HepG2 (cell line): ENCODE data around the gene SELPLG. TPM values are rescaled to one million over a fixed set of nuclear protein-coding genes. Genes with fewer than 3 reads are reported as not detected.
A peak's percentile ranks its signal among the peaks of the same experiment; 100 is the strongest.
"Not testable (repeated sequence)": the region's sequence is repeated elsewhere in the genome, so short reads cannot be mapped to it uniquely, and the experiment has no call there.

ENCODE experiments used
- ATAC-seq: fragments of 200-7000 bp; cut with Tn5 transposase; 3 replicates; pipeline ENCODE4 v1.9.1; 2020; ENCODE audit warnings: mild to moderate bottlenecking, moderate library complexity
- BruUV-seq: library from RNA; stranded (reverse); fragments of 400-500 nt; replicated peaks from 2 replicates; lab custom pipeline; 2021; lab: Mats Ljungman, UMichigan
- CTCF ChIA-PET: fragments of 300-600 bp; formaldehyde crosslinking; extraction: SDS; loops from one replicate; lab custom pipeline; 2021; ENCODE audit warnings: low total read pairs, inconsistent platforms, low intra/inter-chr PET ratio; lab: Yijun Ruan, JAX
- POLR2A ChIA-PET: fragments of 350-600 bp; sonication (Branson Sonifier 250); formaldehyde crosslinking; loops from one replicate; lab custom pipeline; 2020; ENCODE audit warnings: antibody characterized with exemption, inconsistent platforms; lab: Yijun Ruan, JAX
- DNase-seq: peaks from one replicate; pipeline ENCODE4 v3.0.0-alpha.2; 2015; ENCODE audit warnings: low spot score
- FAIRE-seq: peaks from 3 replicates; lab custom pipeline; 2011; peaks lifted over from hg19 to GRCh38; lab: Jason Lieb, UNC
- H2AFZ ChIP-seq: one replicate; pipeline ENCODE4 v1.6.1; 2011; ENCODE audit warnings: low read length, inconsistent platforms
- H3K27ac ChIP-seq: fragments of 300-600 bp; 3 replicates; pipeline ENCODE4 v1.8.0; 2011; ENCODE audit warnings: mixed run types, mild to moderate bottlenecking, mixed read lengths, low read length, inconsistent platforms; ENCODE audit not compliant: insufficient read depth; ENCODE audit errors: extremely low read length
- H3K27me3 ChIP-seq, 2 experiments: fragments of 200-600 bp in 1 of 2; 2 replicates in 1 of 2; 3 replicates in 1 of 2; pipeline versions ENCODE4 v1.6.0 to v1.8.0; 2011; ENCODE audit warnings: low read length in 2 of 2, mild to moderate bottlenecking in 2 of 2, moderate library complexity in 2 of 2, inconsistent platforms in 1 of 2; ENCODE audit not compliant: insufficient read depth in 2 of 2, control insufficient read depth in 1 of 2
- H3K36me3 ChIP-seq, 2 experiments: fragments of 200-600 bp in 1 of 2; replicated peaks in 1 of 2; 2 replicates in 1 of 2; 3 replicates in 1 of 2; pipeline versions ENCODE4 v1.5.1 to v1.8.0; 2011; ENCODE audit warnings: low read length in 2 of 2, inconsistent platforms in 1 of 2; ENCODE audit not compliant: insufficient read depth in 2 of 2, control insufficient read depth in 1 of 2
- H3K4me1 ChIP-seq: 2 replicates; pipeline ENCODE4 v1.5.1; 2012; ENCODE audit warnings: low read length, inconsistent platforms; ENCODE audit not compliant: insufficient read depth
- H3K4me2 ChIP-seq: 2 replicates; pipeline ENCODE4 v1.6.0; 2011; ENCODE audit warnings: low read depth, low read length, inconsistent platforms
- H3K4me3 ChIP-seq, 3 experiments: fragments of 200-600 bp in 1 of 3; sonication (generic), shearing (Covaris generic) in 1 of 3; replicated peaks in 1 of 3; 2 replicates each; pipeline ENCODE4 v1.5.1; 2011 to 2016; ENCODE audit warnings: low read length in 3 of 3, inconsistent platforms in 2 of 3, low read depth in 2 of 3, mild to moderate bottlenecking in 2 of 3, control low read depth in 1 of 3, mixed read lengths in 1 of 3; ENCODE audit not compliant: insufficient read depth in 1 of 3
- H3K79me2 ChIP-seq: one replicate; pipeline ENCODE4 v1.6.1; 2011; ENCODE audit warnings: low read length, inconsistent platforms; ENCODE audit not compliant: insufficient read depth
- H3K9ac ChIP-seq: 2 replicates; pipeline ENCODE4 v1.6.0; 2011; ENCODE audit warnings: mild to moderate bottlenecking, low read depth, low read length, inconsistent platforms; ENCODE audit not compliant: insufficient read depth
- H3K9me3 ChIP-seq: 2 replicates; pipeline ENCODE4 v1.5.1; 2012; ENCODE audit warnings: mild to moderate bottlenecking, low read length
- H4K20me1 ChIP-seq: 2 replicates; pipeline ENCODE4 v1.6.0; 2011; ENCODE audit warnings: inconsistent platforms, mild to moderate bottlenecking, low read length, moderate library complexity; ENCODE audit not compliant: insufficient read depth
- ATF7-NPFF ChIP-seq: sonication (generic); formaldehyde crosslinking; IDR thresholded peaks from 2 replicates; pipeline ENCODE4 v1.8.1; 2023; ENCODE audit warnings: mild to moderate bottlenecking, low read depth, missing genetic modification reagents, moderate library complexity
- FOXP4 ChIP-seq: sonication (generic); formaldehyde crosslinking; IDR thresholded peaks from 2 replicates; pipeline ENCODE4 v1.4.0; 2020; ENCODE audit warnings: missing genetic modification reagents
- GATAD2A ChIP-seq: IDR thresholded peaks from 2 replicates; pipeline ENCODE4 v1.6.1; 2016
- MNT ChIP-seq: fragments of 450-650 bp; IDR thresholded peaks from 2 replicates; pipeline ENCODE4 v1.6.1; 2016
- RBAK ChIP-seq: sonication (generic); formaldehyde crosslinking; IDR thresholded peaks from 2 replicates; pipeline ENCODE4 v1.5.1; 2020; ENCODE audit warnings: mild to moderate bottlenecking, missing genetic modification reagents
- ZNF331 ChIP-seq: sonication (generic); formaldehyde crosslinking; IDR thresholded peaks from 2 replicates; pipeline ENCODE4 v1.4.0; 2020; ENCODE audit warnings: missing genetic modification reagents
- ZNF576 ChIP-seq: sonication (generic); formaldehyde crosslinking; IDR thresholded peaks from 2 replicates; pipeline ENCODE4 v1.4.0; 2020; ENCODE audit warnings: mild to moderate bottlenecking, missing genetic modification reagents
- ZNF704 ChIP-seq: sonication (generic); formaldehyde crosslinking; IDR thresholded peaks from 2 replicates; pipeline ENCODE4 v1.8.1; 2023; ENCODE audit warnings: mild to moderate bottlenecking, inconsistent platforms, moderate library complexity, missing genetic modification reagents, borderline replicate concordance
- WGBS: methylation state at CpG from one replicate; pipeline ENCODE4 v1.1.6; 2017; ENCODE audit warnings: low lambda C conversion rate; 5-methylcytosine and 5-hydroxymethylcytosine counted together
- in situ Hi-C: cut with HindIII; loops from 2 replicates; pipeline ENCODE4 v1.10.0; 2017; ENCODE audit warnings: low pct_unique_long_range_greater_than_20kb; ENCODE audit not compliant: extremely low pct_ligation_motif_present
- intact Hi-C: fragments of 100-400 bp; cut with micrococcal nuclease; formaldehyde crosslinking; loops from one replicate; pipeline ENCODE4 v1.10.0; 2022; ENCODE audit not compliant: unreplicated experiment
- polyA plus RNA-seq, 8 experiments: library from polyadenylated mRNA; depleted of rRNA in 3 of 8; stranded (reverse) in 7 of 8; unstranded in 1 of 8; fragments of >200 nt; fragmentation: Illumina TruSeq in 4 of 8; extraction: Trizol in 4 of 8; gene quantifications; 2 replicates each; pipeline versions ENCODE4 v1.2.1 to v1.2.3, GENCODE V29; 2011 to 2016; ENCODE audit warnings: low read depth in 4 of 8, missing spikeins in 1 of 8, mixed read lengths in 1 of 8; ENCODE audit not compliant: insufficient read depth in 1 of 8
- total RNA-seq, 5 experiments: library from RNA; depleted of rRNA; stranded (reverse); fragments of >200 nt; fragmentation: Illumina TruSeq; extraction: Trizol; gene quantifications; 2 replicates each; pipeline ENCODE4 v1.2.3, GENCODE V29; 2016; ENCODE audit warnings: low read depth in 1 of 5

Gene SELPLG
- total and polyA plus RNA-seq, 2 of the 13 experiments (the other 11 are each of a cell fraction or from before 2014, with no cell fraction given) = 0.12 TPM; not detected in 1

- Histone ChIP-seq H3K79me2 (no peaks in the 10 kb centered on the region), H3K9me3 (no peaks in the 10 kb centered on the region), H3K36me3 (no peaks in the 10 kb centered on the region), H3K9ac (no peak overlapping the region), H3K4me2 (no peak overlapping the region), H4K20me1 (no peaks in the 10 kb centered on the region), H3K4me3 (no peak overlapping the region), H2AFZ (no peak overlapping the region), H3K27me3 (peaks cover 9 to 40% of the 10 kb centered on the region in 2 experiments), H3K27ac (no peak overlapping the region), H3K4me1 (0 out of 2 replicates have a peak, but pooled peaks cover 8% of the 10 kb centered on the region)
- ATAC-seq (peak; percentile 16; the same call in 1 of the 3 replicates), DNase-seq (no peak), FAIRE-seq (no peak)
- POLR2A ChIA-PET = no interaction called here
- 20% methylated on average over 7 of the region's 22 CpGs for WGBS
- CTCF ChIA-PET = no interaction called here
- in situ Hi-C loops = no loop called here
- no TSS peak for BruUV-seq
- intact Hi-C loops = no loop called here
- TF ChIP-seq GATAD2A (CRISPR knock-in tag) (no peak), ATF7-NPFF (CRISPR knock-in tag) (no peak), ZNF576 (CRISPR knock-in tag) (no peak), ZNF331 (CRISPR knock-in tag) (no peak), ZNF704 (no peak), FOXP4 (CRISPR knock-in tag) (no peak), MNT (no peak), RBAK (CRISPR knock-in tag) (no peak)
- TF ChIP-seq, all 625 proteins: peak for 0
Observed at GRCh38 chr12:108591267-108591980, 42.3 kb downstream of the SELPLG start.

- ATAC-seq, BruUV-seq, H2AFZ ChIP-seq, POLR2A ChIA-PET, H4K20me1 ChIP-seq, H3K4me3 ChIP-seq, H3K36me3 ChIP-seq, H3K9ac ChIP-seq, FAIRE-seq, H3K4me1 ChIP-seq, CTCF ChIA-PET, H3K79me2 ChIP-seq, H3K27ac ChIP-seq, H3K9me3 ChIP-seq, intact Hi-C loops, in situ Hi-C loops, H3K4me2 ChIP-seq, DNase-seq: not testable (repeated sequence)
- WGBS = 52% methylated on average over 9 of the region's 9 CpGs
- H3K27me3 ChIP-seq = peaks cover 6 to 35% of the 10 kb centered on the region in 2 experiments
Observed at GRCh38 chr12:108590463-108590862, 43.2 kb downstream of the SELPLG start.
